Thymus (tissue), 14 donors: Measurements from ENCODE around the gene LCK. TPM values are rescaled to one million over a fixed set of nuclear protein-coding genes. Genes with fewer than 3 reads are reported as not detected.

ENCODE experiments used
- DNase-seq, 9 donors: peaks; one replicate each; pipeline ENCODE4 v3.0.0-alpha.2; 2013; ENCODE audit warnings: low spot score in 9 of 9, low read depth in 6 of 9, missing footprints in 1 of 9
- H3K27ac ChIP-seq, 2 donors: one replicate each; pipeline ENCODE4 v1.5.1; 2013; ENCODE audit warnings: control low read depth in 1 of 2, low read depth in 1 of 2, low read length in 1 of 2, mild to moderate bottlenecking in 1 of 2, moderate library complexity in 1 of 2
- H3K27me3 ChIP-seq, 2 donors: one replicate each; pipeline ENCODE4 v1.5.1; 2013; ENCODE audit warnings: low read length in 1 of 2; ENCODE audit not compliant: control insufficient read depth in 2 of 2, insufficient read depth in 1 of 2
- H3K36me3 ChIP-seq, 2 donors: one replicate each; pipeline ENCODE4 v1.5.1; 2013; ENCODE audit warnings: low read length in 1 of 2, mild to moderate bottlenecking in 1 of 2, moderate library complexity in 1 of 2; ENCODE audit not compliant: control insufficient read depth in 2 of 2, insufficient read depth in 2 of 2
- H3K4me1 ChIP-seq, 2 donors: one replicate each; pipeline ENCODE4 v1.5.1; 2013; ENCODE audit warnings: low read length in 2 of 2; ENCODE audit not compliant: control insufficient read depth in 2 of 2, insufficient read depth in 2 of 2
- H3K4me3 ChIP-seq, 2 donors: one replicate each; pipeline ENCODE4 v1.5.1; 2013; ENCODE audit warnings: low read length in 2 of 2, control low read depth in 1 of 2, mild to moderate bottlenecking in 1 of 2
- H3K9me3 ChIP-seq, 2 donors: one replicate each; pipeline ENCODE4 v1.5.1; 2013; ENCODE audit warnings: low read length in 1 of 2, mild to moderate bottlenecking in 1 of 2; ENCODE audit not compliant: control insufficient read depth in 2 of 2, insufficient read depth in 1 of 2
- WGBS: extraction: QIAGEN DNeasy Blood & Tissue Kit; methylation state at CpG from one replicate; pipeline ENCODE4 v1.1.7; 2013; 5-methylcytosine and 5-hydroxymethylcytosine counted together
- long read RNA-seq, 10 donors: transcript quantifications; one replicate each; lab custom pipeline, GENCODE V29; 2026
- polyA plus RNA-seq: library from polyadenylated mRNA; stranded (reverse); fragments of 200-250 nt; gene quantifications from one replicate; pipeline ENCODE4 v1.2.3, GENCODE V29; 2013
- total RNA-seq: library from RNA; stranded (reverse); fragments of 120-200 nt; gene quantifications from one replicate; pipeline ENCODE4 v1.2.4, GENCODE V29; 2013
- donor health status: healthy.

LCK gene
- total RNA-seq = 467 TPM
- 175 TPM for polyA plus RNA-seq
- long read RNA-seq, donor 1, transcript LCK-214 (13 exons, 2,099 nt) = minor isoform, 6 of 26 reads
- long read RNA-seq, donor 1, transcript LCK-202 (13 exons, 2,117 nt) = major isoform, 9 of 26 reads
- long read RNA-seq, donor 1, partial matches to known transcripts = 11 of 26 reads
- long read RNA-seq, donor 1, other reads (novel, unspliced or antisense) = 0 of 26 reads
- long read RNA-seq, donor 2, transcript LCK-202 (13 exons, 2,117 nt) = major isoform, 201 of 481 reads
- long read RNA-seq, donor 2, transcript LCK-214 (13 exons, 2,099 nt) = minor isoform, 47 of 481 reads
- long read RNA-seq, donor 2, partial matches to known transcripts = 221 of 481 reads
- long read RNA-seq, donor 2, other reads (novel, unspliced or antisense) = 5 of 481 reads
- long read RNA-seq, donor 3, transcript LCK-202 (13 exons, 2,117 nt) = major isoform, 76 of 209 reads
- long read RNA-seq, donor 3, transcript LCK-214 (13 exons, 2,099 nt) = minor isoform, 55 of 209 reads
- long read RNA-seq, donor 3, partial matches to known transcripts = 65 of 209 reads
- long read RNA-seq, donor 3, other reads (novel, unspliced or antisense) = 5 of 209 reads
- long read RNA-seq, donor 4, transcript LCK-202 (13 exons, 2,117 nt) = major isoform, 27 of 50 reads
- long read RNA-seq, donor 4, transcript LCK-214 (13 exons, 2,099 nt) = minor isoform, 13 of 50 reads
- long read RNA-seq, donor 4, partial matches to known transcripts = 7 of 50 reads
- long read RNA-seq, donor 4, other reads (novel, unspliced or antisense) = 0 of 50 reads
- long read RNA-seq, donor 5, transcript LCK-214 (13 exons, 2,099 nt) = minor isoform, 24 of 176 reads
- long read RNA-seq, donor 5, transcript LCK-202 (13 exons, 2,117 nt) = major isoform, 85 of 176 reads
- long read RNA-seq, donor 5, partial matches to known transcripts = 60 of 176 reads
- long read RNA-seq, donor 5, other reads (novel, unspliced or antisense) = 5 of 176 reads
- long read RNA-seq, donor 6, transcript LCK-202 (13 exons, 2,117 nt) = major isoform, 80 of 203 reads
- long read RNA-seq, donor 6, transcript LCK-214 (13 exons, 2,099 nt) = minor isoform, 18 of 203 reads
- long read RNA-seq, donor 6, partial matches to known transcripts = 101 of 203 reads
- long read RNA-seq, donor 6, other reads (novel, unspliced or antisense) = 0 of 203 reads
- long read RNA-seq, donor 7, transcript LCK-202 (13 exons, 2,117 nt) = major isoform, 52 of 86 reads
- long read RNA-seq, donor 7, transcript LCK-214 (13 exons, 2,099 nt) = minor isoform, 23 of 86 reads
- long read RNA-seq, donor 7, partial matches to known transcripts = 6 of 86 reads
- long read RNA-seq, donor 7, other reads (novel, unspliced or antisense) = 0 of 86 reads
- long read RNA-seq, donor 8, transcript LCK-214 (13 exons, 2,099 nt) = minor isoform, 19 of 41 reads
- long read RNA-seq, donor 8, transcript LCK-202 (13 exons, 2,117 nt) = major isoform, 20 of 41 reads
- long read RNA-seq, donor 8, partial matches to known transcripts = 0 of 41 reads
- long read RNA-seq, donor 8, other reads (novel, unspliced or antisense) = 0 of 41 reads
- long read RNA-seq, donor 9, transcript LCK-202 (13 exons, 2,117 nt) = major isoform, 43 of 83 reads
- long read RNA-seq, donor 9, transcript LCK-214 (13 exons, 2,099 nt) = minor isoform, 24 of 83 reads
- long read RNA-seq, donor 9, partial matches to known transcripts = 15 of 83 reads
- long read RNA-seq, donor 9, other reads (novel, unspliced or antisense) = 0 of 83 reads
- long read RNA-seq, donor 10, transcript LCK-214 (13 exons, 2,099 nt) = minor isoform, 35 of 130 reads
- long read RNA-seq, donor 10, transcript LCK-202 (13 exons, 2,117 nt) = major isoform, 52 of 130 reads
- long read RNA-seq, donor 10, partial matches to known transcripts = 41 of 130 reads
- long read RNA-seq, donor 10, other reads (novel, unspliced or antisense) = 0 of 130 reads

GRCh38 chr1:32250893-32251716 lies at the start of gene LCK:
Gene LCK (plus strand): TSS chr1:32251265. CDS start chr1:32274330, 23,065 bp downstream.
- peak within 1 kb of the TSS; percentile 59 to 88 for H3K4me3 ChIP-seq
- H3K27me3 ChIP-seq = no peaks in the 10 kb centered on the region
- peaks cover 35 to 97% of the 10 kb centered on the region in 2 donors for H3K4me1 ChIP-seq
- H3K9me3 ChIP-seq = no peaks in the 10 kb centered on the region
- H3K27ac ChIP-seq = peak within 1 kb of the TSS; percentile 94 to 100
- H3K36me3 ChIP-seq = peaks cover 0 to 16% of the 10 kb centered on the region in 2 donors
- DNase-seq = peak in 3 of 9 donors; percentile 76 to 88 (median 80)
- 16% methylated on average over 25 of the region's 25 CpGs for WGBS

- 79% methylated on average over 26 of the region's 26 CpGs for WGBS
- no peaks in the 10 kb centered on the region for H3K9me3 ChIP-seq
- DNase-seq = no peak
- no peaks in the 10 kb centered on the region for H3K27me3 ChIP-seq
- H3K27ac ChIP-seq = no peak overlapping the region
- peaks cover 14 to 39% of the 10 kb centered on the region in 2 donors for H3K4me1 ChIP-seq
- peak overlapping the region; percentile 61 to 64 for H3K4me3 ChIP-seq
- peaks cover 7 to 16% of the 10 kb centered on the region in 2 donors for H3K36me3 ChIP-seq
These were observed 46.1 kb upstream of the LCK start for GRCh38 chr1:32204943-32205361.

- WGBS = 4% methylated on average over 77 of the region's 77 CpGs
- no peaks in the 10 kb centered on the region for H3K9me3 ChIP-seq
- DNase-seq = peak in 8 of 9 donors; percentile 68 to 89 (median 76)
- H3K27me3 ChIP-seq = no peaks in the 10 kb centered on the region
- peak within 1 kb of the TSS; percentile 61 to 64 for H3K4me3 ChIP-seq
- peak within 1 kb of the TSS; percentile 25 to 63 for H3K27ac ChIP-seq
- H3K36me3 ChIP-seq = peaks cover 7 to 16% of the 10 kb centered on the region in 2 donors
- H3K4me1 ChIP-seq = peaks cover 11 to 35% of the 10 kb centered on the region in 2 donors
These were observed 45.4 kb upstream of the LCK start, which contains the start of gene IQCC for GRCh38 chr1:32205401-32206370. Gene IQCC (plus strand): TSS chr1:32205671. CDS start chr1:32205682, 11 bp downstream.

- Histone ChIP-seq H3K9me3 (no peaks in the 10 kb centered on the region), H3K27ac (no peak overlapping the region), H3K4me1 (peaks cover 6 to 15% of the 10 kb centered on the region in 2 donors), H3K4me3 (no peak overlapping the region), H3K36me3 (peaks cover 7 to 16% of the 10 kb centered on the region in 2 donors), H3K27me3 (no peaks in the 10 kb centered on the region)
- 97% methylated on average over 6 of the region's 6 CpGs for WGBS
- DNase-seq = no peak
These were observed 42.6 kb upstream of the LCK start for GRCh38 chr1:32208469-32208868.

- Histone ChIP-seq H3K27ac (no peak within 1 kb of the TSS), H3K4me1 (peaks cover 6 to 15% of the 10 kb centered on the region in 2 donors), H3K4me3 (no peak within 1 kb of the TSS), H3K36me3 (peaks cover 7 to 16% of the 10 kb centered on the region in 2 donors), H3K9me3 (no peaks in the 10 kb centered on the region), H3K27me3 (no peaks in the 10 kb centered on the region)
- DNase-seq = no peak
- 94% methylated on average over 5 of the region's 5 CpGs for WGBS
These were observed 42.2 kb upstream of the LCK start, which contains the start of gene DCDC2B for GRCh38 chr1:32208891-32209328. Gene DCDC2B (plus strand): TSS chr1:32209089. CDS start chr1:32209094, 5 bp downstream.

- 90% methylated on average over 10 of the region's 10 CpGs for WGBS
- peaks cover 23 to 30% of the 10 kb centered on the region in 2 donors for H3K36me3 ChIP-seq
- DNase-seq = peak in 5 of 9 donors; percentile 51 to 77 (median 59)
- H3K4me1 ChIP-seq = peaks cover 0 to 7% of the 10 kb centered on the region in 2 donors
- H3K9me3 ChIP-seq = no peaks in the 10 kb centered on the region
- H3K4me3 ChIP-seq = no peak overlapping the region
- H3K27me3 ChIP-seq = no peaks in the 10 kb centered on the region
- no peak overlapping the region for H3K27ac ChIP-seq
These were observed 35.2 kb upstream of the LCK start for GRCh38 chr1:32215629-32216480.
